Measurements from ENCODE around the gene ERLIN1.

- TF ChIP-seq CTCF (IDR thresholded peaks at IDR 0.05) (peak; percentile 1; the same call in 1 of the 2 replicates), POLR2AphosphoS5 (IDR thresholded peaks at IDR 0.05; ENCODE audit: low read depth, low read length) (no peak), SIN3A (IDR thresholded peaks at IDR 0.05; ENCODE audit: borderline replicate concordance, insufficient read depth, low read depth, low read length) (no peak), REST (IDR thresholded peaks at IDR 0.05; ENCODE audit: insufficient read depth in 1 of 2, low read depth in 2 of 2, low read length in 1 of 2) (no peak), TCF7L2 (IDR thresholded peaks at IDR 0.05; ENCODE audit: low read depth, low read length) (no peak)
Measured at GRCh38 chr10:100101192-100102076, 84.4 kb downstream of the ERLIN1 start.
